ENCODE data around the gene KRT7.

The KRT7 gene

DNA sequence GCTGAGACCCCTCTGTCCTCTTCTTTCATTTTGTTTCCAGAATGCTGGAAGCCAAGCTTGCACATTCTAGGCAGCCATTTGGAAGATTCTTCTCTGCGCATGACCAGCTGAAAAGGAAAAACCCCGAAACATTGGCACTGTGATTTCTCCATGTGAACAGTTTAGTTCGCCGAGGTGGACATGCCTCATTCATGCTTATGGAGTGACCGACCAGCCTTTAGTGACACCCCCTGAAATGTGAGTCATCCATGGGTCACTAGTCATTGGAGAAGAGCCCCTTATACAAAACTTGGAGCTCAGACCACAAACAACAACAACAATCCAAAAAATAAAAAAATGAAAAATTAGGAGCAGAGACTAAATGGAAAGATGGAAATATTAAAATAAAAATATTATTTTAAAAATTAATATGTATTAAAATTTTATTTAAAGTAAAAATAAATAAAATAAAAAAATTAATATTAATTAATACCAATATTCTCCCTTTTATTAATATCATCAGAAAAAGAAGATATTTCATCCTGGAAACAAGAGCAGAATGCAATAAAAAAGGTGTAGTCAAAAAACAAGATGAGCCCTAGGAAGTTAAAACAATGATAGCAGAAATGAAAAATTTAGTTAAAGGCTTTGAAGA, 9.5 kb upstream of the KRT7 start:
- H3K4me1 ChIP-seq (ENCODE audit: insufficient read depth, poor library complexity, severe bottlenecking) = peaks cover 28% of the 10 kb centered on the region
- H3K27me3 ChIP-seq (ENCODE audit: insufficient read depth, poor library complexity, severe bottlenecking) = no peaks in the 10 kb centered on the region
- peaks cover 3% of the 10 kb centered on the region for H3K9me3 ChIP-seq (ENCODE audit: severe bottlenecking)
- H3K4me3 ChIP-seq (ENCODE audit: severe bottlenecking) = no peak overlapping the region
- peak overlapping the region; percentile 49 for H3K27ac ChIP-seq (ENCODE audit: poor library complexity, severe bottlenecking)
- no peak for TF ChIP-seq CTCF (IDR thresholded peaks at IDR 0.05; ENCODE audit: poor library complexity, severe bottlenecking)
- DNase-seq (ENCODE audit: low spot score) = peak; percentile 13
- H3K36me3 ChIP-seq (ENCODE audit: low read depth) = no peaks in the 10 kb centered on the region
- no peak for ATAC-seq (ENCODE audit: low read depth)

DNA sequence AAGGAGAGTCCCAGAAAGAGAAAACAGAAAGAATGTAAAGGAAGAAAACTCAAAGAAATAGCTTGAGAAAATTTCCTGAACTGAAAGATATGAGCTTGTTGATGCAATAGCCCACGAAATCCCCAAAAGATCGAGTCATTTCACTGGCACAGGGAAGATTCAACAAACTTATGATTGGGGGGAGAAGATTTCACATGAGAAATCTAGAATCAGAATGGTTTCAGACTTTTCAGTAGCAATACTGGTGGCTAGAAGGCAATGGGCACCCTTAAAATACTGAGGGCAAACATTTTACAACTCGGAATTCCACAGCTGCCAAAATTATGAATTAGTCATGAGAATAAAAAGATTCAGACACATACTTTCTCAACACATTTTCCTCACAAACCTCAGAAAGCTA, 8.9 kb upstream of the KRT7 start:
- TF ChIP-seq CTCF (IDR thresholded peaks at IDR 0.05; ENCODE audit: poor library complexity, severe bottlenecking) = no peak
- DNase-seq (ENCODE audit: low spot score) = no peak
- Histone ChIP-seq H3K4me1 (ENCODE audit: insufficient read depth, poor library complexity, severe bottlenecking) (peaks cover 32% of the 10 kb centered on the region), H3K9me3 (ENCODE audit: severe bottlenecking) (peaks cover 3% of the 10 kb centered on the region), H3K27me3 (ENCODE audit: insufficient read depth, poor library complexity, severe bottlenecking) (no peaks in the 10 kb centered on the region), H3K27ac (ENCODE audit: poor library complexity, severe bottlenecking) (peak overlapping the region; percentile 49), H3K4me3 (ENCODE audit: severe bottlenecking) (no peak overlapping the region), H3K36me3 (ENCODE audit: low read depth) (no peaks in the 10 kb centered on the region)
- no peak for ATAC-seq (ENCODE audit: low read depth)

GRCh38 chr12:52225752-52226151, 7.3 kb upstream of the KRT7 start:
- Histone ChIP-seq H3K4me1 (ENCODE audit: insufficient read depth, poor library complexity, severe bottlenecking) (peaks cover 46% of the 10 kb centered on the region), H3K9me3 (ENCODE audit: severe bottlenecking) (peaks cover 3% of the 10 kb centered on the region), H3K4me3 (ENCODE audit: severe bottlenecking) (no peak overlapping the region), H3K27me3 (ENCODE audit: insufficient read depth, poor library complexity, severe bottlenecking) (no peaks in the 10 kb centered on the region), H3K36me3 (ENCODE audit: low read depth) (no peaks in the 10 kb centered on the region), H3K27ac (ENCODE audit: poor library complexity, severe bottlenecking) (no peak overlapping the region)
- no peak for TF ChIP-seq CTCF (IDR thresholded peaks at IDR 0.05; ENCODE audit: poor library complexity, severe bottlenecking)
- DNase-seq (ENCODE audit: low spot score) (peak; percentile 9), ATAC-seq (ENCODE audit: low read depth) (no peak)

DNA sequence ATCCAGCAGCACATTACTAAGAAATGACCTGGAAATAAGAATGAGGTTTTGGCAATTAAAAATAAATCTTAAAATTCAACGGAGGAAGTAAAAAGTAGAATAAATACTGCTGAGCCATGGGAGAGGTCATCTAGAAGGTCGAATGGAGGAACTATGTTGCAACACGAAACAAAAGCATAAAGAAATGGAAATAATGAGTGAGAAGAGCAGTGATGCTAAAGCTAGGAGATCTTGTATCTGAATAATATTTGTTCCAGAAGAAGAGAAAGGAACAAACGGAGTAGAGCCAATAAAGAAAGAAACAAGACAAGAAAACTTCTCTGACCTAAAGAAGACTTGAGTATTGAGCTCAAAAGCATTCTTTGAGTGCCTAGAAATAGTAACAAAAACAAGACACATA, 6.6 kb upstream of the KRT7 start:
- no peak for TF ChIP-seq CTCF (IDR thresholded peaks at IDR 0.05; ENCODE audit: poor library complexity, severe bottlenecking)
- Histone ChIP-seq H3K36me3 (ENCODE audit: low read depth) (no peaks in the 10 kb centered on the region), H3K4me1 (ENCODE audit: insufficient read depth, poor library complexity, severe bottlenecking) (peaks cover 48% of the 10 kb centered on the region), H3K9me3 (ENCODE audit: severe bottlenecking) (peaks cover 3% of the 10 kb centered on the region), H3K4me3 (ENCODE audit: severe bottlenecking) (no peak overlapping the region), H3K27me3 (ENCODE audit: insufficient read depth, poor library complexity, severe bottlenecking) (no peaks in the 10 kb centered on the region), H3K27ac (ENCODE audit: poor library complexity, severe bottlenecking) (peak overlapping the region; percentile 7)
- DNase-seq (ENCODE audit: low spot score) (no peak), ATAC-seq (ENCODE audit: low read depth) (no peak)

GRCh38 chr12:52227606-52228166, 5.4 kb upstream of the KRT7 start:
- no peak for DNase-seq (ENCODE audit: low spot score)
- peaks cover 3% of the 10 kb centered on the region for H3K9me3 ChIP-seq (ENCODE audit: severe bottlenecking)

More at GRCh38 chr12:52227606-52228166, 5.4 kb upstream of the KRT7 start:
- TF ChIP-seq CTCF (IDR thresholded peaks at IDR 0.05; ENCODE audit: poor library complexity, severe bottlenecking) = no peak
- Histone ChIP-seq H3K27me3 (ENCODE audit: insufficient read depth, poor library complexity, severe bottlenecking) (no peaks in the 10 kb centered on the region), H3K27ac (ENCODE audit: poor library complexity, severe bottlenecking) (no peak overlapping the region), H3K4me3 (ENCODE audit: severe bottlenecking) (no peak overlapping the region), H3K4me1 (ENCODE audit: insufficient read depth, poor library complexity, severe bottlenecking) (peaks cover 52% of the 10 kb centered on the region), H3K36me3 (ENCODE audit: low read depth) (no peaks in the 10 kb centered on the region)
- no peak for ATAC-seq (ENCODE audit: low read depth)
